Measurements from ENCODE around the gene ADAM19.

GRCh38 chr5:157449011-157449723 is 126.4 kb downstream of the ADAM19 start:
- no peak for TF ChIP-seq POLR2AphosphoS5 (IDR thresholded peaks at IDR 0.05; ENCODE audit: low read depth, low read length)
- no peak for TF ChIP-seq POLR2A (IDR thresholded peaks at IDR 0.05; ENCODE audit: low read depth, low read length)
- TF ChIP-seq TAF1 (IDR thresholded peaks at IDR 0.05; ENCODE audit: low read depth, low read length) = no peak

Data from GM12891 (cell line).